OCI-LY1 (cell line): ENCODE data around the gene ERBB4.

Source experiments
- H2AFZ ChIP-seq: fragments of 200-600 bp; sonication (generic), shearing (Covaris generic); 2 replicates; pipeline ENCODE4 v1.6.0; 2014; ENCODE audit warnings: antibody characterized with exemption, mild to moderate bottlenecking, low read length
- H3F3A ChIP-seq: fragments of 200-600 bp; sonication (generic), shearing (Covaris generic); 2 replicates; pipeline ENCODE4 v1.6.0; 2014; ENCODE audit warnings: mild to moderate bottlenecking, antibody characterized with exemption, low read length, moderate library complexity; ENCODE audit not compliant: insufficient read depth
- H3K27ac ChIP-seq: fragments of 200-600 bp; sonication (generic); 2 replicates; pipeline ENCODE4 v1.5.1; 2014; ENCODE audit warnings: low read length, mixed run types, mild to moderate bottlenecking, low read depth; ENCODE audit not compliant: poor library complexity, severe bottlenecking
- H3K27me3 ChIP-seq: fragments of 200-600 bp; sonication (generic); 2 replicates; pipeline ENCODE4 v1.6.0; 2014; ENCODE audit warnings: antibody characterized with exemption, mild to moderate bottlenecking, low read length, moderate library complexity; ENCODE audit not compliant: insufficient read depth
- H3K36me3 ChIP-seq: fragments of 200-600 bp; sonication (generic); 2 replicates; pipeline ENCODE4 v1.6.1; 2014; ENCODE audit warnings: mild to moderate bottlenecking, antibody characterized with exemption, low read length, moderate library complexity, mixed read lengths; ENCODE audit not compliant: insufficient read depth
- H3K4me1 ChIP-seq: fragments of 200-600 bp; sonication (generic); 2 replicates; pipeline ENCODE4 v1.5.1; 2014; ENCODE audit warnings: mild to moderate bottlenecking, low read length, moderate library complexity; ENCODE audit not compliant: insufficient read depth, severe bottlenecking
- H3K4me2 ChIP-seq: fragments of 200-600 bp; sonication (generic), shearing (Covaris generic); 2 replicates; pipeline ENCODE4 v1.6.1; 2014; ENCODE audit warnings: low read length
- H3K4me3 ChIP-seq: fragments of 200-600 bp; sonication (generic); 2 replicates; pipeline ENCODE4 v1.5.1; 2014; ENCODE audit warnings: low read length, low read depth, mild to moderate bottlenecking, mixed read lengths; ENCODE audit not compliant: poor library complexity, severe bottlenecking
- H3K79me2 ChIP-seq: fragments of 200-600 bp; shearing (Covaris generic); 2 replicates; pipeline ENCODE4 v1.6.1; 2016; ENCODE audit warnings: mixed run types, low read length, mixed read lengths; ENCODE audit not compliant: insufficient read depth
- H3K9ac ChIP-seq: fragments of 200-600 bp; sonication (generic), shearing (Covaris generic); 2 replicates; pipeline ENCODE4 v1.6.1; 2014; ENCODE audit warnings: mild to moderate bottlenecking, low read length, mixed read lengths
- H3K9me2 ChIP-seq: fragments of 200-600 bp; sonication (generic), shearing (Covaris generic); 2 replicates; pipeline ENCODE4 v1.6.1; 2014; ENCODE audit warnings: low read depth, mild to moderate bottlenecking, low read length, mixed read lengths
- H3K9me3 ChIP-seq: fragments of 200-600 bp; shearing (Covaris generic); 2 replicates; pipeline ENCODE4 v1.6.1; 2014; ENCODE audit warnings: low read length, mixed read lengths
- H4K20me1 ChIP-seq: fragments of 200-600 bp; sonication (generic), shearing (Covaris generic); 2 replicates; pipeline ENCODE4 v1.6.0; 2016; ENCODE audit warnings: mild to moderate bottlenecking, low read length; ENCODE audit not compliant: insufficient read depth
- EZH2 ChIP-seq: fragments of 200-600 bp; sonication (generic), shearing (Covaris generic); IDR thresholded peaks from 2 replicates; pipeline ENCODE4 v1.8.0; 2017; ENCODE audit warnings: borderline replicate concordance, mixed run types, mild to moderate bottlenecking, antibody characterized with exemption, low read length, moderate library complexity, mixed read lengths
- TF ChIP-seq, protein P1 (sequence below): fragments of 200-600 bp; sonication (generic), shearing (Covaris generic); IDR thresholded peaks from 2 replicates; pipeline ENCODE4 v1.5.1; 2017; ENCODE audit warnings: mild to moderate bottlenecking, antibody characterized with exemption, low read length, moderate library complexity, mixed read lengths

Gene ERBB4

DNA sequence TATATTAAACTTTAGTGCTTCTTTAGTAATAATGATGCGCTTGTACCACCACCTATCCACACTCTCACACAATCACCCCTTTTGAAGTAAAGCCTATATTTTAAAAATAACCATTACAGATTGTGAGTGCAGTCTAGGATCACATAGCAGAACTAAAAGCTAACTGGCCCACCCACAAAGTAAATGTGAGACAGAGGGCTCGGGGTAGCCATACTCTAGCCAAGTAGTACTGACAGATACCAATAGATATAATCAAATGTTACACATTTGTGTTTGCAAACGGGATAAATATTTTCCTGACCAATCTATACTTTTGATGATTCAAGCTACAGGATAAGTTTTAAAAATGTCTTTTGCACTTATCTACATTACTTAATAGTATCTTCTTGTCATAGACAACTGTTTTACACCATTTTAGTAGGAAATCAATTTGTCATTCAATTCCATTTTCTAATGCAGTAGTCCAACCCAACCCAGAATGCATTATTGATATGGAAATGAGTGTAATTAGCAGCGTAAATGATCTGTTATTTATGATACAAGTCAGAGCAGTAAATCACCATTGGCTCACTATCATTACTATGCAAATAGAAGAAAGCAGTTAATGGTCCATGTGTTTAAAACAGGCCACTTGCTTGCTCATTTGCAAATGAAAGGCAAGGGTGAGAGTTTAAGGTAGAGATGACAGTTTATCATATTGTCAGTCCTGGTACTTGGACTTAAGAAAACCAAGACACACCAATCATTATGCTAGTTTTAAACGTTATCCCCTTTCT lies 111.8 kb downstream of the ERBB4 start:
- Histone ChIP-seq H3K36me3 (no peaks in the 10 kb centered on the region), H3K27me3 (no peaks in the 10 kb centered on the region), H3F3A (no peaks in the 10 kb centered on the region), H3K4me2 (no peak overlapping the region), H2AFZ (no peak overlapping the region; the same call in 1 of the 2 replicates), H3K4me1 (no peaks in the 10 kb centered on the region), H3K9me2 (no peaks in the 10 kb centered on the region), H3K9me3 (no peaks in the 10 kb centered on the region), H3K79me2 (no peaks in the 10 kb centered on the region), H3K4me3 (no peak overlapping the region), H3K9ac (no peak overlapping the region), H4K20me1 (no peaks in the 10 kb centered on the region), H3K27ac (no peak overlapping the region)
- TF ChIP-seq, protein P1, sequence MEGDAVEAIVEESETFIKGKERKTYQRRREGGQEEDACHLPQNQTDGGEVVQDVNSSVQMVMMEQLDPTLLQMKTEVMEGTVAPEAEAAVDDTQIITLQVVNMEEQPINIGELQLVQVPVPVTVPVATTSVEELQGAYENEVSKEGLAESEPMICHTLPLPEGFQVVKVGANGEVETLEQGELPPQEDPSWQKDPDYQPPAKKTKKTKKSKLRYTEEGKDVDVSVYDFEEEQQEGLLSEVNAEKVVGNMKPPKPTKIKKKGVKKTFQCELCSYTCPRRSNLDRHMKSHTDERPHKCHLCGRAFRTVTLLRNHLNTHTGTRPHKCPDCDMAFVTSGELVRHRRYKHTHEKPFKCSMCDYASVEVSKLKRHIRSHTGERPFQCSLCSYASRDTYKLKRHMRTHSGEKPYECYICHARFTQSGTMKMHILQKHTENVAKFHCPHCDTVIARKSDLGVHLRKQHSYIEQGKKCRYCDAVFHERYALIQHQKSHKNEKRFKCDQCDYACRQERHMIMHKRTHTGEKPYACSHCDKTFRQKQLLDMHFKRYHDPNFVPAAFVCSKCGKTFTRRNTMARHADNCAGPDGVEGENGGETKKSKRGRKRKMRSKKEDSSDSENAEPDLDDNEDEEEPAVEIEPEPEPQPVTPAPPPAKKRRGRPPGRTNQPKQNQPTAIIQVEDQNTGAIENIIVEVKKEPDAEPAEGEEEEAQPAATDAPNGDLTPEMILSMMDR: no peak
- no peak for TF ChIP-seq EZH2

DNA sequence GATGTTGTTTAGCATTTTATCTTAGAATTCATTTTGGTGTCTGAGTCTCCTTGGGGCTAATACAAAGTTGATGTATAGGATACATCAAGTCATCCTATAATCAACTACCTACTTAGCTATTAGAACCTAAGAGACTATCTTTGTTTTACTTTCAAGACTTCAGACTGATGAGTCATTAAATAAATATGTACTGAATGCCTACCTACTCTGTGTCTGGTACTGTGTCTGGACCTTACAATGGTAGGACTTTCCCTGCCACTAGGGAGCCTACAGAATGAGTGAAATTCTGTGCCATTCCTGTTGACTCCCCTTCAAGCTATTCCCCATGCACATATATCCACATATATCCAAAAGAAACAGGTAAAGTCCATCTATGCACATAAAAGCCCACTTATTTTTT lies 114.5 kb downstream of the ERBB4 start:
- no peaks in the 10 kb centered on the region for H3K36me3 ChIP-seq
- H3F3A ChIP-seq: no peaks in the 10 kb centered on the region
- no peak for TF ChIP-seq EZH2
- TF ChIP-seq, protein P1: no peak
- no peak overlapping the region for H3K4me2 ChIP-seq
- no peaks in the 10 kb centered on the region for H3K27me3 ChIP-seq
- H2AFZ ChIP-seq: no peak overlapping the region
- H3K27ac ChIP-seq: no peak overlapping the region
- H3K4me1 ChIP-seq: no peaks in the 10 kb centered on the region
- no peaks in the 10 kb centered on the region for H3K9me3 ChIP-seq
- no peak overlapping the region for H3K9ac ChIP-seq
- no peak overlapping the region for H3K4me3 ChIP-seq
- H3K9me2 ChIP-seq: no peaks in the 10 kb centered on the region
- no peaks in the 10 kb centered on the region for H3K79me2 ChIP-seq
- H4K20me1 ChIP-seq: no peaks in the 10 kb centered on the region

DNA sequence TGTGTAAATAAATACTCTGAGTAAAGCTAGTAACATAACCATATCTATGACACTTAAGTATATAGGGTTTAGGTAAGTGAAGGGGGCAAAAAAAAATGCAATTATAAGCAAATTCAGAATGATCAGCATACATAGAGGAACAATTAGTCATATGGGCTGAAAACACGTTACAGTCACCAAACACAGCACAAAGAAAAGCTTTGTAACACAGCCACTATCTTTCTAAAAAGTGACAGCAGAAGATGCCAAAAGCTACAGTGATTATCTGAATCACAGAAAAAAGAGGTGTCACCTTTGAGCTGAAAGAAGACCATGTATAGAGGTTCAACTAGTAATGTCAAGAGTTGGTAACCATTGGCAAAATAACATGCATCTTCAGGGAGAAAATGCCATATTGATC lies 115.5 kb downstream of the ERBB4 start:
- H3K9me3 ChIP-seq: no peaks in the 10 kb centered on the region
- no peaks in the 10 kb centered on the region for H3K79me2 ChIP-seq
- no peaks in the 10 kb centered on the region for H3K36me3 ChIP-seq
- no peak overlapping the region for H3K4me2 ChIP-seq
- no peak overlapping the region for H3K9ac ChIP-seq
- H4K20me1 ChIP-seq: no peaks in the 10 kb centered on the region
- H3K4me3 ChIP-seq: no peak overlapping the region
- H3F3A ChIP-seq: no peaks in the 10 kb centered on the region
- H3K27ac ChIP-seq: no peak overlapping the region
- H2AFZ ChIP-seq: no peak overlapping the region
- TF ChIP-seq, protein P1: no peak
- TF ChIP-seq EZH2: no peak
- H3K9me2 ChIP-seq: no peaks in the 10 kb centered on the region
- H3K27me3 ChIP-seq: no peaks in the 10 kb centered on the region
- H3K4me1 ChIP-seq: no peaks in the 10 kb centered on the region
